KMS-11 (cell line): ENCODE data around the gene SHB.

ENCODE experiments used
- H2AFZ ChIP-seq: fragments of 200-600 bp; sonication (generic); 2 replicates; pipeline ENCODE4 v1.6.1; 2016; ENCODE audit warnings: antibody characterized with exemption, mixed run types, low read depth
- H3K27ac ChIP-seq: fragments of 200-600 bp; sonication (generic); 2 replicates; pipeline ENCODE4 v1.6.1; 2016; ENCODE audit warnings: mild to moderate bottlenecking, mixed run types
- H3K27me3 ChIP-seq: fragments of 200-600 bp; sonication (generic); 2 replicates; pipeline ENCODE4 v1.6.1; 2017; ENCODE audit warnings: mild to moderate bottlenecking, low read depth, mixed run types, moderate library complexity; ENCODE audit not compliant: insufficient read depth
- H3K36me3 ChIP-seq: fragments of 200-600 bp; sonication (generic); 2 replicates; pipeline ENCODE4 v1.6.1; 2017; ENCODE audit warnings: mild to moderate bottlenecking, mixed run types; ENCODE audit not compliant: insufficient read depth
- H3K4me1 ChIP-seq: fragments of 200-600 bp; sonication (generic); 2 replicates; pipeline ENCODE4 v1.6.1; 2016; ENCODE audit warnings: mild to moderate bottlenecking, low read depth, mixed run types; ENCODE audit not compliant: poor library complexity, severe bottlenecking
- H3K4me2 ChIP-seq: fragments of 200-600 bp; sonication (generic); 2 replicates; pipeline ENCODE4 v1.7.0; 2016; ENCODE audit warnings: mild to moderate bottlenecking, mixed run types
- H3K4me3 ChIP-seq: fragments of 200-600 bp; sonication (generic); IDR thresholded peaks from 2 replicates; pipeline ENCODE4 v1.6.1; 2017; ENCODE audit warnings: low read depth, low read length, mixed read lengths; ENCODE audit not compliant: insufficient read depth
- H3K79me2 ChIP-seq: fragments of 200-600 bp; sonication (generic); 2 replicates; pipeline ENCODE4 v1.6.1; 2016; ENCODE audit warnings: low read depth, mixed run types; ENCODE audit not compliant: insufficient read depth
- H3K9ac ChIP-seq: fragments of 200-600 bp; sonication (generic); 2 replicates; pipeline ENCODE4 v1.6.1; 2016; ENCODE audit warnings: mild to moderate bottlenecking, mixed run types
- H4K20me1 ChIP-seq: fragments of 200-600 bp; sonication (generic); 2 replicates; pipeline ENCODE4 v1.6.1; 2016; ENCODE audit warnings: mild to moderate bottlenecking, mixed run types; ENCODE audit not compliant: insufficient read depth
- TF ChIP-seq, protein P1 (sequence below): fragments of 200-600 bp; sonication (generic); conservative IDR thresholded peaks from 2 replicates; pipeline ENCODE4 v1.6.1; 2017; ENCODE audit warnings: low read depth, mild to moderate bottlenecking, antibody characterized with exemption, low read length, moderate library complexity, mixed read lengths

The SHB gene

DNA sequence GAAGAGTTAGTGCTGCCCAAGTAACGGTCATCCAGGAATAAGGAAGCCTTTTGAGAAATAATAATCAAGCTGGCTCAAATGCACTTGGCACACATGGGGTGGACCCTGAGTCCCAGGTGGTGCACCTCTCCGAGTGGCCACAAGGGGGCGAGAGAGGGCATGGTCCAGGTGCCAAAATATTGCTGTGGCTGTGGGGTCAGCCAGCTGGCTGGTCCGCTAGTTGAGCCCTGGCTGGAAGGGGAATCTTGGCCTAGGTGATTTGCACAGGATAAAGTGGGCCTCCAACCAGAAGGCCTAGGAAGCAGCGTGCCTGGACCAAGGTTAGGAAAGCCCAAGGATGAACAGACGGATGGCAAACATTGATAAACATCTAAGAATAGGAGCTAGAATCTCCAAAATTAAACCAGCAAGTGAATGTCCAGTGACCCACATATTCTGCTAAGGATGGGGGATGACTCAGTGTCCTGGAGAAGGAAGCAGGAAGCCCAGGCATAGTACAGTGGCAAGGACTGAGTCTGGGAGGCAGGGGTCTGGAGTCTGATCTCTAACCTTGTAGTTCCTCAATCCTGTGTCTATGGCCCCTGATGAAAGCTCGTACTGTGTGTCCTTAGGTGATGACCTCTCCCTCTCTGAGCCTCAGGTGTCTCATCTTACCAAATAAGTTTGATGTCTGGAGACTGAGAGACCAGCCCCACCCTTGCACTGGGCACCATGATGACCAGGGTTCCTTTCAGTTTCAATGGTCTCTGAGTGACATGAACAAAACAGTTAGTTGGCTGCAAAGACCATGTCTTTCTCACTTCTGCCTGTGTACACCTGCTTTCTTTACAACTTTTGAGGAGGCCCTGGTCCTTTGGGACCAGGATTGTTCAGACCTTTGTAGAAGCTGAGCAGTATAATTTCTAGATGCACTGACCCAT, 19.2 kb upstream of the SHB start:
- Histone ChIP-seq H3K4me1 (peaks cover 12% of the 10 kb centered on the region), H3K36me3 (no peaks in the 10 kb centered on the region), H3K4me2 (peak overlapping the region; percentile 15; the same call in 1 of the 2 replicates), H2AFZ (no peak overlapping the region), H4K20me1 (no peaks in the 10 kb centered on the region), H3K79me2 (no peaks in the 10 kb centered on the region), H3K27ac (no peak overlapping the region), H3K4me3 (no peak overlapping the region), H3K9ac (no peak overlapping the region), H3K27me3 (no peaks in the 10 kb centered on the region)
- TF ChIP-seq, protein P1, sequence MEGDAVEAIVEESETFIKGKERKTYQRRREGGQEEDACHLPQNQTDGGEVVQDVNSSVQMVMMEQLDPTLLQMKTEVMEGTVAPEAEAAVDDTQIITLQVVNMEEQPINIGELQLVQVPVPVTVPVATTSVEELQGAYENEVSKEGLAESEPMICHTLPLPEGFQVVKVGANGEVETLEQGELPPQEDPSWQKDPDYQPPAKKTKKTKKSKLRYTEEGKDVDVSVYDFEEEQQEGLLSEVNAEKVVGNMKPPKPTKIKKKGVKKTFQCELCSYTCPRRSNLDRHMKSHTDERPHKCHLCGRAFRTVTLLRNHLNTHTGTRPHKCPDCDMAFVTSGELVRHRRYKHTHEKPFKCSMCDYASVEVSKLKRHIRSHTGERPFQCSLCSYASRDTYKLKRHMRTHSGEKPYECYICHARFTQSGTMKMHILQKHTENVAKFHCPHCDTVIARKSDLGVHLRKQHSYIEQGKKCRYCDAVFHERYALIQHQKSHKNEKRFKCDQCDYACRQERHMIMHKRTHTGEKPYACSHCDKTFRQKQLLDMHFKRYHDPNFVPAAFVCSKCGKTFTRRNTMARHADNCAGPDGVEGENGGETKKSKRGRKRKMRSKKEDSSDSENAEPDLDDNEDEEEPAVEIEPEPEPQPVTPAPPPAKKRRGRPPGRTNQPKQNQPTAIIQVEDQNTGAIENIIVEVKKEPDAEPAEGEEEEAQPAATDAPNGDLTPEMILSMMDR = peak; percentile 97

DNA sequence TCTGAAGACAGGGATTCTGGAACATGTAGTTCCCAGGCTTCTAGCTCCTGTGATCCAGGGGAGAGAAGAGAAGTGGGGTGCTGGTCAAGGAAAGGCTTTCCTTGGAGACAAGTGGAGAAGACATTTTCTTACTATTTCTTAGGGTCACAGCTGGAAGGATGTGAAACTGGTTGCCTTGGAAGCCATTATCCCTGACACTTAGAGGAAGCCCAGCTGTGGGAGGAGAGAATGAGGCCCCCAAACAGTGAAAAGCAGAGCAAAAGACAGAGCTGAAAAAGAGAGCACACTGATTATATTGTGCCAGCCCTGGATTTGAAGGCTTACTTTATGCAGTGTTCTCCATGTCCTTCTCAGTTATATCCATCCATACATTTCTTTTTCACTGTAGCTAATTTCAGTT, 17.5 kb upstream of the SHB start:
- no peak overlapping the region for H3K9ac ChIP-seq
- H3K27me3 ChIP-seq = no peaks in the 10 kb centered on the region
- H3K79me2 ChIP-seq = no peaks in the 10 kb centered on the region
- no peak overlapping the region for H3K27ac ChIP-seq
- no peak overlapping the region for H3K4me2 ChIP-seq
- TF ChIP-seq, protein P1 = no peak
- H3K36me3 ChIP-seq = no peaks in the 10 kb centered on the region
- H3K4me3 ChIP-seq = no peak overlapping the region
- H3K4me1 ChIP-seq = peaks cover 12% of the 10 kb centered on the region
- no peak overlapping the region for H2AFZ ChIP-seq
- no peaks in the 10 kb centered on the region for H4K20me1 ChIP-seq

DNA sequence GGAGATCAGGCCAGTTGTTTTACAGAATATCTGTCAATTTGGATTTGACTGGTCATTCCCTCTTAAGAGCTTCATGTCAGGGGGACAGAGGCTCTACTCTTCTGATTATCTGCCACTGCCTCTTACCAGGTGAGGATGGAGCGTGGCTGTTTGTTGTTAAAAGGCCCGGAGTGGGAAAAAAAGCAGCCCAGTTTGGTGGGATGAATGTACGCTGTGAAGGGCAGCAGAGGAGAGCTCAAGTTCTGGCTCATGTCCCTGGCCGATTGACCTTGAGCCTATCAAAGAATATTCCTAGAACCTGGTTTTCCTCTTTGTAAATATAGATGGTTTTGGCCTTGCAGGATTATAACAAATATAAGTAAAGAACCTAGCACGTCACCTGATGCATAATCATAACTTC, 16.3 kb upstream of the SHB start:
- Histone ChIP-seq H3K27ac (no peak overlapping the region), H3K9ac (no peak overlapping the region), H3K4me2 (no peak overlapping the region), H2AFZ (no peak overlapping the region), H3K4me3 (no peak overlapping the region), H3K27me3 (no peaks in the 10 kb centered on the region), H3K36me3 (no peaks in the 10 kb centered on the region), H4K20me1 (no peaks in the 10 kb centered on the region), H3K79me2 (no peaks in the 10 kb centered on the region), H3K4me1 (peaks cover 12% of the 10 kb centered on the region)
- TF ChIP-seq, protein P1 = no peak

DNA sequence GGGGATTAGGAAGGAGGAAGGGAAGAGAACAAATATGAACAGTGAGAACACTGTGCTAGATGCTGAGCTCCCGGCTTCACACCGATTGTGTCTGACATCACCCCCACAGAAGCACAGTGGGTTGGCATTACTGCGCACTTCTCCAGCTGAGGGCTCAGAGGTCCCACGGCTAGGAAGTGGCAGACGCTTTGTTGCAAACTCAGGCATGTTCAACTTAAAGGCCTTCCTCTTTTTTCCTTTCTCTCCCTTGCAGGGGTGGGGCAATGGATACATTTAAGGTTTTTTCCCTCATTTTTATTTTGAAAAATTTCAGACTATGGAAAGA, 15.5 kb upstream of the SHB start:
- H3K27me3 ChIP-seq = no peaks in the 10 kb centered on the region
- no peaks in the 10 kb centered on the region for H3K36me3 ChIP-seq
- no peak overlapping the region for H3K4me3 ChIP-seq
- H3K4me2 ChIP-seq = no peak overlapping the region
- H3K9ac ChIP-seq = no peak overlapping the region
- H4K20me1 ChIP-seq = no peaks in the 10 kb centered on the region
- TF ChIP-seq, protein P1 = no peak
- no peak overlapping the region for H3K27ac ChIP-seq
- no peaks in the 10 kb centered on the region for H3K79me2 ChIP-seq
- H2AFZ ChIP-seq = no peak overlapping the region
- H3K4me1 ChIP-seq = peaks cover 12% of the 10 kb centered on the region
